ENCODE results near the gene PEX11G.

The PEX11G gene

GRCh38 chr19:7505682-7506384 lies 17.0 kb upstream of the PEX11G start:
- Histone ChIP-seq H3K9ac (no peak overlapping the region), H2AFZ (peak overlapping the region; percentile 53), H3K79me2 (no peaks in the 10 kb centered on the region), H3K27ac (no peak overlapping the region), H3K9me3 (ENCODE audit: control insufficient read depth, low read length) (no peaks in the 10 kb centered on the region), H3K36me3 (ENCODE audit: control insufficient read depth, insufficient read depth, low read length) (no peaks in the 10 kb centered on the region), H3K4me1 (peaks cover 4% of the 10 kb centered on the region), H3K27me3 (ENCODE audit: control insufficient read depth, insufficient read depth, low read length) (no peaks in the 10 kb centered on the region), H3K4me3 (ENCODE audit: low read depth, low read length) (no peak overlapping the region), H3K4me2 (ENCODE audit: low read length) (no peak overlapping the region)
- TF ChIP-seq CTCF (IDR thresholded peaks at IDR 0.05): no peak

GRCh38 chr19:7505288-7505681 lies 16.4 kb upstream of the PEX11G start:
- no peak overlapping the region for H3K4me2 ChIP-seq (ENCODE audit: low read length)
- no peak overlapping the region for H3K9ac ChIP-seq
- peak overlapping the region; percentile 53 for H2AFZ ChIP-seq
- H3K79me2 ChIP-seq: no peaks in the 10 kb centered on the region
- no peak overlapping the region for H3K4me3 ChIP-seq (ENCODE audit: low read depth, low read length)
- peaks cover 4% of the 10 kb centered on the region for H3K4me1 ChIP-seq
- no peak for TF ChIP-seq CTCF (IDR thresholded peaks at IDR 0.05)
- H3K36me3 ChIP-seq (ENCODE audit: control insufficient read depth, insufficient read depth, low read length): no peaks in the 10 kb centered on the region
- no peaks in the 10 kb centered on the region for H3K27me3 ChIP-seq (ENCODE audit: control insufficient read depth, insufficient read depth, low read length)
- no peaks in the 10 kb centered on the region for H3K9me3 ChIP-seq (ENCODE audit: control insufficient read depth, low read length)
- no peak overlapping the region for H3K27ac ChIP-seq

- no peak overlapping the region for H3K4me2 ChIP-seq (ENCODE audit: low read length)
- no peaks in the 10 kb centered on the region for H3K27me3 ChIP-seq (ENCODE audit: control insufficient read depth, insufficient read depth, low read length)
- H3K27ac ChIP-seq: no peak overlapping the region
- TF ChIP-seq CTCF (IDR thresholded peaks at IDR 0.05): no peak
- H3K4me3 ChIP-seq (ENCODE audit: low read depth, low read length): no peak overlapping the region
- H2AFZ ChIP-seq: no peak overlapping the region
- H3K4me1 ChIP-seq: peaks cover 4% of the 10 kb centered on the region
- no peaks in the 10 kb centered on the region for H3K79me2 ChIP-seq
- no peak overlapping the region for H3K9ac ChIP-seq
- no peaks in the 10 kb centered on the region for H3K9me3 ChIP-seq (ENCODE audit: control insufficient read depth, low read length)
- no peaks in the 10 kb centered on the region for H3K36me3 ChIP-seq (ENCODE audit: control insufficient read depth, insufficient read depth, low read length)
Measured at GRCh38 chr19:7504684-7505083, 15.8 kb upstream of the PEX11G start.

DNA sequence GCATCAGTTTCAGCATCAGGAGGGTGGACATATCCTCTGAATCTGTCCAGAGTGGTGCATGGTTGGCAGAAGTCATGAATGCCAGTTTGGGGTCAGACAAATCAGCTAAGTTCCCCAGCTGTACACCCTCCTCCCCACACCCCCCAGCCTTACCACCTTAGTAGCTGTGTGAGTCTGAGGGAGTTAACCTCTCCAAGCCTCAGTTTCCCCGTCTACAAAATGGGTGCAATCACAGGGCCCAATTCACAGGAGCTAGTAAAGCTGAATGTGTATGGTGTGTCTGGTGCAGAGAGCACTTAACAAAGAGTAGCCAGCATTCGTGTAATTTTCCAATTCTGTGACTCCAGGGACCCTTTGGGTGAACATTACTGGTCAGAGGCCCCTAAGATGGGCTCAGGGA lies 13.7 kb upstream of the PEX11G start:
- Histone ChIP-seq H3K4me2 (ENCODE audit: low read length) (no peak overlapping the region), H3K27ac (no peak overlapping the region), H2AFZ (no peak overlapping the region), H3K27me3 (ENCODE audit: control insufficient read depth, insufficient read depth, low read length) (no peaks in the 10 kb centered on the region), H3K36me3 (ENCODE audit: control insufficient read depth, insufficient read depth, low read length) (no peaks in the 10 kb centered on the region), H3K9me3 (ENCODE audit: control insufficient read depth, low read length) (no peaks in the 10 kb centered on the region), H3K4me1 (peaks cover 4% of the 10 kb centered on the region), H3K4me3 (ENCODE audit: low read depth, low read length) (no peak overlapping the region), H3K9ac (no peak overlapping the region), H3K79me2 (no peaks in the 10 kb centered on the region)
- TF ChIP-seq CTCF (IDR thresholded peaks at IDR 0.05): no peak

- no peak for TF ChIP-seq CTCF (IDR thresholded peaks at IDR 0.05)
- H3K27me3 ChIP-seq (ENCODE audit: control insufficient read depth, insufficient read depth, low read length): no peaks in the 10 kb centered on the region
- H3K36me3 ChIP-seq (ENCODE audit: control insufficient read depth, insufficient read depth, low read length): no peaks in the 10 kb centered on the region
- H3K9me3 ChIP-seq (ENCODE audit: control insufficient read depth, low read length): no peaks in the 10 kb centered on the region
- H3K79me2 ChIP-seq: no peaks in the 10 kb centered on the region
- no peak overlapping the region for H3K9ac ChIP-seq
- H3K4me1 ChIP-seq: peaks cover 4% of the 10 kb centered on the region
- no peak overlapping the region for H3K27ac ChIP-seq
- H2AFZ ChIP-seq: peak overlapping the region; percentile 71
- peak overlapping the region; percentile 43 for H3K4me3 ChIP-seq (ENCODE audit: low read depth, low read length)
- peak overlapping the region; percentile 71 for H3K4me2 ChIP-seq (ENCODE audit: low read length)
Measured at GRCh38 chr19:7500811-7501450, 12.1 kb upstream of the PEX11G start.
